GM12891 (cell line): Measurements from ENCODE around the gene DNM2.
A peak's percentile ranks its signal among the peaks of the same experiment; 100 is the strongest.
"Not testable (repeated sequence)": the region's sequence is repeated elsewhere in the genome, so short reads cannot be mapped to it uniquely, and the experiment has no call there.

Experiments used
- DNase-seq: peaks from one replicate; pipeline ENCODE4 v3.0.0; 2011; ENCODE audit warnings: low spot score; ENCODE audit not compliant: insufficient read length
- FAIRE-seq: peaks from 2 replicates; lab custom pipeline; 2011; peaks lifted over from hg19 to GRCh38; lab: Jason Lieb, UNC
- PAX5 ChIP-seq: IDR thresholded peaks from 2 replicates; pipeline ENCODE4 v1.6.1; 2011; ENCODE audit warnings: low read length, moderate library complexity, mild to moderate bottlenecking; ENCODE audit not compliant: insufficient read depth, severe bottlenecking
- POLR2A ChIP-seq: IDR thresholded peaks from 2 replicates; pipeline ENCODE4 v1.6.1; 2011; ENCODE audit warnings: low read depth, low read length, control low read depth
- POLR2AphosphoS5 ChIP-seq: IDR thresholded peaks from 2 replicates; pipeline ENCODE4 v1.6.1; 2011; ENCODE audit warnings: low read depth, low read length, control low read depth
- POU2F2 ChIP-seq: IDR thresholded peaks from 2 replicates; pipeline ENCODE4 v1.6.1; 2011; ENCODE audit warnings: low read depth, mild to moderate bottlenecking, control low read depth, low read length, moderate library complexity
- SPI1 ChIP-seq: IDR thresholded peaks from 2 replicates; pipeline ENCODE4 v1.6.1; 2011; ENCODE audit warnings: low read depth, low read length, control low read depth
- TAF1 ChIP-seq: IDR thresholded peaks from 2 replicates; pipeline ENCODE4 v1.6.1; 2011; ENCODE audit warnings: low read depth, low read length, control low read depth

Gene DNM2

DNA sequence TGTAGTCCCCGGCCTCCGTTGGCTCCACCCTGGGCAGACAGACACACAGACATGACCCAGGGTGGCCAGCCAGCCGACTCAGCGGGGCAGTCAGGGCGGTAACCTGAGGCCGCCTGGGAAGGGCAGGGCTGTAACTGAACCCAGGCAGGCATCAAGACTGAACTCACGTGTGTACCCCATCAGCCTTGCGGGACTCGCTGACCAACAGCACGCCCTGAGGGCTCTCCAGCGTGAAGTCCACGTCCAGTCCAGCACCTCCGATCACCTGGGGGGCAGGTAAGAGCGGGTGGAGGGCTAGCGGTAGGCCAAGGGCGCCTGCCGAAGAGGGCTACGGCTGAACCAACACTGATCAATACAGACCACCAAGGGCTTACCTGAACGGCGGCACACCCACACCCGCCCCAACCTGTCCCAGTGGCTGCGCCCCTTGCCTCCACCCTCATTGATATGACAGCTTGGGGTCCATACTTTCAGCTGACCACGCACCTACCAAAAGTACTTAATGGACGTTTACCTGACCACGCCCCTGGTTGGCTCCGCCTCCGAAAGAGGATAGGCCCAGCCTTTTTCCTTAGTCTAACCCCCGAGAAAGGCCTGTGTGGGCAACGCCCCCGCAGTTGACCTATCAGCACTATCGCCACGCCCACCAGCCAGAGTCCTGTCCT, 117.3 kb downstream of the DNM2 start:
- FAIRE-seq (no peak), DNase-seq (peak; percentile 99)

DNA sequence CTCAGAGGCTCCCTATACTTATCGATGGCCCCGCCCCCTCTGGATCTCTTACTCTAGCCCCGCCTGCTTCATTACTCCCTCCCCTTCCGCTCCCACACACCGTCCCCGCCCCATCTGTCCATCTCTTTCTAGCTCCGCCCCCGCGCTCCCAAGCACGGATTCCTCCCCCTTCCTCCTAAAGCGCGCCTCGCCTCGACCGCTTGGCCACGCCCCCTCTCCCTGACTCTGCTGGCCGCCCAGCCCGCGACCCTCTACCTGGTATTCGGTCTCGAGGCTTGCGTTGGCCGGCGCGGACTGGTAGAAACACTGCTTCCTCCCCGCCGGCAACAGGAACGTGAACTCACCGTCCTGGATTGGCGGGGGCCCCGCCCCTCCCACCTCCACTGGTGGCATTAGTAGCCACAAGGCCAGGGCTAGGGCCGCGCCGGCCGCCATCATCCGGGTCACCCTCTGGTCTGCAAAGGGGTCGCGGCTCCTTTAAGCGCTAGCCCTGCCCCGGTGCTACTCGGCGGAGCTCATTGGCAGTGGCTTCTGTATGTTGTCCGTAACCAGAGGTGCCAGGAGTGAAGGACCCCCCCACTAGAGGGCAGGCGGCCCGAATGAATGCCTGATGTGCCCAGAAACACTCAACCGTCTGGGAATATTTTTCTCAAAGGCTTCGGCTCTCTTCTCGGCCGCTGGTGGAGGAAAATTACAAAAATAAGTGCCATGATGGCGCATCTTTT, 118.0 kb downstream of the DNM2 start, which contains the start of gene TMED1:
Gene TMED1, minus strand, starts transcription at position 459 of the 725 bp plus-strand sequence. Its CDS starts 21 bp downstream, at position 438.
- FAIRE-seq: peak; percentile 96
- TF ChIP-seq POLR2A (peak; percentile 32), POLR2AphosphoS5 (peak; percentile 45; the same call in 1 of the 2 replicates), TAF1 (peak; percentile 73), SPI1 (no peak), POU2F2 (0 out of 2 replicates have a peak, but pooled peaks have one; percentile 6), PAX5 (no peak)
- peak; percentile 95 for DNase-seq

More for the DNA sequence above, 117.3 kb downstream of the DNM2 start:
- TF ChIP-seq TAF1 (no peak), PAX5 (no peak), POU2F2 (peak; percentile 8; the same call in 1 of the 2 replicates), POLR2A (peak; percentile 41), SPI1 (no peak), POLR2AphosphoS5 (peak; percentile 48; the same call in 1 of the 2 replicates)

DNA sequence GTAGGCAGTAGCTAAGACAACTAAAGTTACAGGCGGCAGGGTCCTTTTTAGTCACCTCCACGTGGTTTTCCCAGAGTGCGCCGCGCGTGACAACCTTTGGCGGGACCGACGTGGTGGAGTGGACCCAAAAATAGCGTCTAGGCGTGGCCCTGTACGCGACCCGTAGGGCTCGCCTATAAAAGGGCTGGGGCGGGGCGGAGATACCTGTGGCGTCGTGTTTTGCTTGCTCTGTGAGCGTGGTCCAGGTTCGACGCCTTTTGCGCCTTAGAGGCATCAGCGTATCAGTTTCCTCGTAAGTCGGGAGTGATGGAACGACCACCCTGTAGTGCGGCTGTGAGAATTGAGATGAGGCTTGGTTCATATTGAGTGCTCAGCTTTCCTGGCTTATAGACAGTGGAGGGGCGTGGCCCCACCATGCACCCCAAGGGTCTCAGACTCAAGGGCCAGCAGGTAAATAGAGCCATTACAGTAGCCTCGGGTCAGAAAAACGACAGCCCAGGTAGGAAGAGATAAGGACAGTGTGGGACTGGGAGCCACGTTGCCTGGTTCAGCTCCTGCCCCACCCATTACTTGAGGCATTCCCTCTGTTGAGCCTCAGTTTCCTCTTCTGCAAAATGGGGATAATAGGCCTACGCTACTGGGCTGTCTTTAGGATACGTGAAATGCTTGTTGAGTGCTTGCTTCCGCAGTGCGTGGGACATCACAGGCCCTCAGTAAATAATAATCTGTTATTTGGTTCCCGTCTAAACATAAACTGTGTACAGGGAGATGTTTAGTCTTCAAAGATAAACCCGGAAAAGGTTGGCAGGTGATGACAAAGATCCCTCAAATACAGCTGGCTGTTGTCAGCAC, 118.8 kb downstream of the DNM2 start:
- FAIRE-seq (no peak), DNase-seq (peak; percentile 77)
- no peak for TF ChIP-seq POU2F2
- no peak for TF ChIP-seq TAF1
- no peak for TF ChIP-seq POLR2A
- no peak for TF ChIP-seq PAX5
- TF ChIP-seq POLR2AphosphoS5: no peak
- no peak for TF ChIP-seq SPI1

DNA sequence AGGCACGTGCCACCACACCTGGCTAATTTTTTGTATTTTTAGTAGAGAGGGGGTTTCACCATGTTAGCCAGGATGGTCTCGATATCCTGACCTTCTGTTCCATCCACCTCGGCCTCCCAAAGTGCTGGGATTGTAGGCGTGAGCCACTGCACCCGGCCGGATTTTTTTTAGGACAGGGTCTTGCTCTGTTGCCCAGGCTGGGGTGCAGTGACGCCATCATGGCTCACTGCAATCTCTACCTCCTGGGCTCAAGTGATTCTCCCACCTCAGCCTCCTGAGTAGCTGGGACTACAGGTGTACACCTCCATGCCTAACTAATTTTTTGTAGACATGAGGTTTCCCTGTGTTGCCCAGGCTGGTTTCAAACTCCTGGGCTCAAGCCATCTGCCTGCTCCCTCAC, 119.8 kb downstream of the DNM2 start:
- DNase-seq, FAIRE-seq: not testable (repeated sequence)

DNA sequence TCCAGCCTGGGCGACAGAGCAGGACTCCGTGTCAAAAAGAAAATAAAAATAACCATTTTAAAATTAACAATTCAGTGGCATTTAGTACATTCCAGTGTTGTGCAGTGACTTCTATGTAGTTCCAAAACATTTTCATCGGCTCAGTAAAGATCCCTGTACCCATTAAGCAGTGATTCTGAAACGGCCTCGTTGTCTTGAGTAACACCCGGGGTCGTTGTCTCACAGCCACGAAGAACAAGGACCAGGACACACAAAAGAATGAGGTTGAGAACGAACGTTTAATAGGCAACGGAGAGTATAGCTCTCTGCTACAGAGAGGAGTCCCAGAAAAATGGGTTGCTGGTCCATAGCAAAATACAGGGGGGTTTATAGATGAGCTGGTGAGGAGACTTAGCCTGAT, 120.5 kb downstream of the DNM2 start:
- TF ChIP-seq POU2F2 (no peak), PAX5 (no peak), POLR2A (no peak), POLR2AphosphoS5 (no peak)
- DNase-seq (no peak), FAIRE-seq (no peak)

DNA sequence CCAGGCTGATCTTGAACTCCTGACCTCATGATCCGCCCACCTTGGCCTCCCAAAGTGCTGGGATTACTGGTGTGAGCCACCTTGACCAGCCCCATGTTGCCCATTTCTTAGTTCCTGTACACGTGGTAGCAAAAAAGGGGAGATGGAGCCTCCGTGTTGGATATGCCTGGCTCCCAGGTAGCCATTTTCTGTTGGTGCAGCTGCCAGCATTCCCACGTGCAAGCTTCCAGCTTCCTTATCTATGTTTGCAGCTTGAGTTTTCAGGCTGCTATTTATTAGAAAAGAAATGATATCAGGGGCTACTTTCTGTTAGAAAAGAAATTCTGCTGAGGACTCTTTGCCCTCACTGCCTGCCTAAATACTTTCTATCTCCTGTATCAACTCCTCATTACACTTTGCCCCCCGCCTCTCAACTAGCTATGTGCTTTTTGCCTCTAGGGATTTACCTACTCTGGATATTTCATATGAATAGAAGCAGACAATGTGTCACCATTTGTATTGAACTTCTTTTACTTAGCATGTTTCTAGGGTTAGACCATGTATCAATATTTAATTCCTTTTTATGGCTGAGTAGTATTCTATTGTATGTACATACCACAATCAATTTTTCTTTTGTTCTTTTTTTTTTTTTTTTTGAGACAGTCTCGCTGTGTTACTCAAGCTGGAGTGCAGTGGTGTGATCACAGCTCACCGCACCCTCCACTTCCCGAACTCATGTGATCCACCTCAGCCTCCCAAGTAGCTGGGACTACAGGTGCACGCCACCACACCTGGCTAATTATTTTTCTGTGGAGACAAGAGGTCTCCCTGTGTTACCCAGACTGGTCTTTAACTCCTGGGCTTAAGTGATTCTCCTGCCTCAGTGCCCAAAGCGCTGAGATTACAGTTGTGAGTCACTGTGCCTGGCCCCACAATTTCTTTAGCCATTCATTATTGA, 121.5 kb downstream of the DNM2 start:
- DNase-seq (no peak), FAIRE-seq (no peak)
- TF ChIP-seq SPI1 (no peak), PAX5 (no peak), TAF1 (no peak), POLR2AphosphoS5 (no peak), POLR2A (no peak), POU2F2 (no peak)

DNA sequence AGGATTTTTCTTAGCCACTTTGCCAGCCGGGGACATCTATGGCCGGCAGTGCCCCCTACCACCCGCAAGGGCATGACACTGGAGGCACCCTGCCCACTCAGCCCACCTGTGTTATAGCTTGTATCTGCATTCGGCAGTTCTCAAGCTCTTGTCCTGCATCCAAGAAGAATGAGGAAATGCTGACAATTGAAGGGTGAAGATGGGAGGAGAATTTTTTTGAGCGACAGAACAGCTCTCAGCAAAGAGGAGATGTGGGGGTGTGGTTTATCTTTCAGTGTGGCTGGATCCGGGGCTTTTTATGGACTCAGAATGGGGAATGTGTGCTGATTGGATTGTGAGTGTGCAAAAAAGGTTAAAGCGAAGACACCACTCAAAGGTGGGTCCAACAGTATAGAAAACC, 124.9 kb downstream of the DNM2 start:
- no peak for TF ChIP-seq SPI1
- TF ChIP-seq TAF1: no peak
- TF ChIP-seq PAX5: no peak
- TF ChIP-seq POU2F2: no peak
- no peak for TF ChIP-seq POLR2AphosphoS5
- no peak for TF ChIP-seq POLR2A
- DNase-seq (no peak), FAIRE-seq (no peak)

DNA sequence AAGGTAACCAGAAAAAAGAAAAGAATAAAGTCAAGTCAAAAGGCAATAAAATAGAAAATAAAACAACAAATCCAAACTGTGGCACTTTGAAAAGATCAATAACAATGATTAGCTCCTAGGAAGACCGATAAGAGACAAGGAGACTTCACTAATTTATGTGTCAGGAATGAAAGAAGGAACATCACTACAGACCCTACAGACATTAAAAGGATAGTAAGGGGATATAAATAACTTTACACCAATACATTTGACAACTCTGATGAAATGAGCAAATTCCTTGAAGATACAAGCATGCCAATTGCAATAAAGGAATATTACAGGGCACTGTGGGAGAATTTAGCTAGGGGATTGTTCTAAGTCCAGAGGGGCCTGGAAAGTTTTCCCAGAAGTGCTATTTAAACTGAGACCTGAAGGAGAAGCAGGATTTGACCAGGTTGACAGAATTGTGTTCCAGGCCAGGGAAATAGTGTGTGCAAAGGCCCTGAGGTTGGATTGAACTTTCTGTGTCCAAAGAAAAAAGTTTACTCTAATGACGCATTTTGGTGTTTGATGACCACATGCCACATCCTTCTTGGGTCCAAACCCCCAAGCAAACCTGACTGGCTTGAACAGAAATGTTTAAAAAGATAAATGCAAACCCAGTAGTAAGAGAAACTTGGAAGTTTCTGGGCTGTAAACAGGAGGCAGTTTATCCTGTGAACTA, 128.8 kb downstream of the DNM2 start:
- TF ChIP-seq PAX5 (no peak), TAF1 (no peak), POLR2AphosphoS5 (no peak), POU2F2 (no peak), POLR2A (no peak), SPI1 (no peak)
- DNase-seq (no peak), FAIRE-seq (no peak)
